Activated CD4-positive, alpha-beta T cell treated with anti-CD3 and anti-CD28 coated beads, Interleukin-2, amount 50 U/mL, for 24 hours (primary cell): ENCODE data around the gene TSPAN15.
A peak's percentile ranks its signal among the peaks of the same experiment; 100 is the strongest.

Experiments used
- DNase-seq, 2 donors: peaks; one replicate each; pipeline ENCODE4 v3.0.0-alpha.2; 2020; ENCODE audit warnings: low read depth in 1 of 2, low spot score in 1 of 2

The TSPAN15 gene

GRCh38 chr10:69451209-69451783, at the start of gene TSPAN15:
TSS of gene TSPAN15 (plus strand) at chr10:69451465. CDS start at chr10:69451595, 130 bp downstream.
- DNase-seq: peak; percentile 56 to 72

GRCh38 chr10:69402386-69402785, 48.9 kb upstream of the TSPAN15 start:
- no peak for DNase-seq

- DNase-seq: no peak
Measured at GRCh38 chr10:69403066-69403465, 48.2 kb upstream of the TSPAN15 start.

GRCh38 chr10:69403519-69403918, 47.7 kb upstream of the TSPAN15 start:
- DNase-seq: no peak

- DNase-seq: no peak
Measured at GRCh38 chr10:69404786-69405185, 46.5 kb upstream of the TSPAN15 start.

GRCh38 chr10:69405221-69405620, 46.0 kb upstream of the TSPAN15 start:
- no peak for DNase-seq

- DNase-seq: no peak
Measured at GRCh38 chr10:69406302-69406811, 44.9 kb upstream of the TSPAN15 start.

- no peak for DNase-seq
Measured at GRCh38 chr10:69406816-69407580, 44.3 kb upstream of the TSPAN15 start.

- DNase-seq: no peak
Measured at GRCh38 chr10:69407621-69408301, 43.5 kb upstream of the TSPAN15 start.

- DNase-seq: peak; percentile 76 to 85
Measured at GRCh38 chr10:69408318-69409175, 42.7 kb upstream of the TSPAN15 start.

GRCh38 chr10:69409176-69409495, 42.1 kb upstream of the TSPAN15 start:
- no peak for DNase-seq

GRCh38 chr10:69409968-69410367, 41.3 kb upstream of the TSPAN15 start:
- no peak for DNase-seq

- no peak for DNase-seq
Measured at GRCh38 chr10:69410487-69410886, 40.8 kb upstream of the TSPAN15 start.

- DNase-seq: no peak
Measured at GRCh38 chr10:69411476-69411875, 39.8 kb upstream of the TSPAN15 start.

- DNase-seq: no peak
Measured at GRCh38 chr10:69412232-69412790, 39.0 kb upstream of the TSPAN15 start.

- no peak for DNase-seq
Measured at GRCh38 chr10:69413221-69413865, 37.9 kb upstream of the TSPAN15 start.

GRCh38 chr10:69414036-69415018, 36.9 kb upstream of the TSPAN15 start:
- no peak for DNase-seq

- no peak for DNase-seq
Measured at GRCh38 chr10:69415049-69415448, 36.2 kb upstream of the TSPAN15 start.

GRCh38 chr10:69415951-69416350, 35.3 kb upstream of the TSPAN15 start:
- no peak for DNase-seq
